ENCODE results near the gene CDK14.
A peak's percentile ranks its signal among the peaks of the same experiment; 100 is the strongest.

Gene CDK14

DNA sequence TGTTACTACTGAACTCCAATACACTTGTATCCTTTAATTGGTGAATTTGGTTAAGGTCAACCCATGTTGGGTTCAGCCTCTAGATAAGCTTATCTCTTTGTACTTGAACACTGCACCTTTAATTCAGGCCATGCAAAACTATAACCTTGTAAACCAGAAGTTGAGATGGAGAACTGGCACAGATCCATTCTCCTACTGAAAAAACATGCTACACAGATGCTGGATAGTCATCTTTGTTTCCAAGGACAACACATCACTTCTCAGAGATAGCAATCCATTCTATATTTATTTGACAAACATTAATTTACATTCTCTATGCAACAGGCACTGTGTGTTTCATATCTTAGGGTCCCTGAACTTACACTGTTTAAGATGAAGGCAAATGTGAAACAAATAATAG, 2.9 kb upstream of the CDK14 start:
- Histone ChIP-seq H3K4me2 (no peak overlapping the region), H3K4me3 (no peak overlapping the region), H3K9ac (no peak overlapping the region), H3K9me3 (replicated peaks in 1 of 11) (peaks cover 0 to 7% (median 0%) of the 10 kb centered on the region in 11 experiments; a peak in 2 of 22 replicates), H3K4me1 (peaks cover 21 to 28% (median 25%) of the 10 kb centered on the region in 10 experiments), H3K36me3 (peaks cover 0 to 5% (median 0%) of the 10 kb centered on the region in 11 experiments; a peak in 1 of 22 replicates), H4K20me1 (no peaks in the 10 kb centered on the region), H3K27me3 (no peaks in the 10 kb centered on the region), H3K27ac (no peak overlapping the region)
- TF ChIP-seq Cebpa-rat (IDR thresholded peaks at IDR 0.05), result no peak

GRCh38 chr7:90594751-90595317, 1.3 kb upstream of the CDK14 start:
- peak overlapping the region in 10 of 11 experiments; percentile 91 to 96 (median 93); a peak in 20 of 22 replicates for H3K9ac ChIP-seq
- TF ChIP-seq Cebpa-rat (IDR thresholded peaks at IDR 0.05), result no peak
- peak overlapping the region; percentile 76 to 94 (median 90) for H3K4me2 ChIP-seq
- H4K20me1 ChIP-seq, result no peaks in the 10 kb centered on the region
- H3K27me3 ChIP-seq, result no peaks in the 10 kb centered on the region
- peak overlapping the region; percentile 72 to 99 (median 88); a peak in 19 of 20 replicates for H3K4me3 ChIP-seq
- H3K9me3 ChIP-seq (replicated peaks in 1 of 11), result no peaks in the 10 kb centered on the region
- H3K36me3 ChIP-seq, result peaks cover 0 to 3% (median 0%) of the 10 kb centered on the region in 11 experiments; a peak in 1 of 22 replicates
- peaks cover 28 to 40% (median 34%) of the 10 kb centered on the region in 10 experiments for H3K4me1 ChIP-seq
- H3K27ac ChIP-seq, result peak overlapping the region in 10 of 11 experiments; percentile 58 to 97 (median 91); a peak in 18 of 22 replicates

- H3K9ac ChIP-seq, result peak overlapping the region; percentile 35 to 96 (median 92); a peak in 21 of 22 replicates
- no peaks in the 10 kb centered on the region for H3K9me3 ChIP-seq (replicated peaks in 1 of 11)
- H3K4me1 ChIP-seq, result peaks cover 29 to 45% (median 37%) of the 10 kb centered on the region in 10 experiments
- H3K4me2 ChIP-seq, result peak overlapping the region; percentile 76 to 94 (median 90)
- H3K27me3 ChIP-seq, result no peaks in the 10 kb centered on the region
- H4K20me1 ChIP-seq, result no peaks in the 10 kb centered on the region
- H3K36me3 ChIP-seq, result no peaks in the 10 kb centered on the region
- no peak for TF ChIP-seq Cebpa-rat (IDR thresholded peaks at IDR 0.05)
- H3K4me3 ChIP-seq, result peak overlapping the region; percentile 72 to 99 (median 88)
- peak overlapping the region in 10 of 11 experiments; percentile 58 to 97 (median 91); a peak in 20 of 22 replicates for H3K27ac ChIP-seq
These were observed 750 bp upstream of the CDK14 start for GRCh38 chr7:90595342-90595800.

GRCh38 chr7:90596671-90597562, 796 bp downstream of the CDK14 start:
- Histone ChIP-seq H3K4me2 (peak overlapping the region; percentile 76 to 97 (median 90)), H3K9ac (peak overlapping the region; percentile 89 to 96 (median 92)), H3K27me3 (no peaks in the 10 kb centered on the region), H3K27ac (peak overlapping the region; percentile 76 to 97 (median 91)), H4K20me1 (peaks cover 0 to 1% (median 0%) of the 10 kb centered on the region in 11 experiments; a peak in 1 of 22 replicates), H3K9me3 (replicated peaks in 1 of 11) (peaks cover 0 to 7% (median 0%) of the 10 kb centered on the region in 11 experiments; a peak in 2 of 22 replicates), H3K4me1 (peaks cover 29 to 54% (median 41%) of the 10 kb centered on the region in 10 experiments), H3K36me3 (peaks cover 0 to 7% (median 0%) of the 10 kb centered on the region in 11 experiments; a peak in 2 of 22 replicates), H3K4me3 (peak overlapping the region; percentile 72 to 99 (median 88))
- no peak for TF ChIP-seq Cebpa-rat (IDR thresholded peaks at IDR 0.05)

- Histone ChIP-seq H4K20me1 (peaks cover 0 to 4% (median 0%) of the 10 kb centered on the region in 11 experiments; a peak in 1 of 22 replicates), H3K4me1 (peaks cover 29 to 55% (median 41%) of the 10 kb centered on the region in 10 experiments), H3K4me2 (peak overlapping the region; percentile 76 to 97 (median 90)), H3K4me3 (peak overlapping the region; percentile 72 to 99 (median 88)), H3K9me3 (replicated peaks in 1 of 11) (peaks cover 0 to 7% (median 0%) of the 10 kb centered on the region in 11 experiments; a peak in 2 of 22 replicates), H3K27me3 (no peaks in the 10 kb centered on the region), H3K27ac (peak overlapping the region; percentile 76 to 97 (median 91); a peak in 20 of 22 replicates), H3K9ac (peak overlapping the region; percentile 89 to 96 (median 92); a peak in 21 of 22 replicates), H3K36me3 (peaks cover 0 to 8% (median 0%) of the 10 kb centered on the region in 11 experiments; a peak in 2 of 22 replicates)
- no peak for TF ChIP-seq Cebpa-rat (IDR thresholded peaks at IDR 0.05)
These were observed 1.6 kb downstream of the CDK14 start for GRCh38 chr7:90597563-90598253.

DNA sequence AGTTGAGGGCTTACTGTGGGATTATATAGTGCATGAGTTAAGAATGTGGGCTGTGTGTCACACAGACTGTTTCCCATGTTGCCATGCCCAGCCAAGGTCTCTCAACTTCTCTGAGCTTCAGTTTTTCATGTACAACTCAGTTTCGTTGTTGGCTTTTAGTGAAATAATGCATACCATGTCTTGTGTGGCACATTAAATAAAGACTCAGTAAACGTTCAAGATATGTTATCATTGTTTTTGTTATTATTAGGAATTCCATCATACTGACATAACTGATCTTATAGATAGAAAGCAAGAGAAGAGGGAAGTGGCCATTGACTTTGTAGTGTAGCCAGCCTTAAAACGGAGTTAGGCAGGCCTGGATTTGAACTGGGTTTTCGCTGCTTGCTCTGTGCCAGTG, 2.9 kb downstream of the CDK14 start:
- Histone ChIP-seq H3K9me3 (replicated peaks in 1 of 11) (peaks cover 0 to 7% (median 0%) of the 10 kb centered on the region in 11 experiments; a peak in 2 of 22 replicates), H4K20me1 (peaks cover 0 to 4% (median 0%) of the 10 kb centered on the region in 11 experiments; a peak in 2 of 22 replicates), H3K4me1 (peaks cover 35 to 55% (median 48%) of the 10 kb centered on the region in 10 experiments), H3K36me3 (peaks cover 0 to 8% (median 0%) of the 10 kb centered on the region in 11 experiments; a peak in 2 of 22 replicates), H3K9ac (no peak overlapping the region), H3K4me2 (peak overlapping the region in 7 of 11 experiments; percentile 24 to 80 (median 58); a peak in 9 of 22 replicates), H3K27ac (no peak overlapping the region), H3K27me3 (no peaks in the 10 kb centered on the region), H3K4me3 (no peak overlapping the region)
- TF ChIP-seq Cebpa-rat (IDR thresholded peaks at IDR 0.05), result no peak

GRCh38 chr7:90599892-90600555, 3.9 kb downstream of the CDK14 start:
- H3K4me1 ChIP-seq, result peaks cover 31 to 55% (median 45%) of the 10 kb centered on the region in 10 experiments
- peaks cover 0 to 12% (median 0%) of the 10 kb centered on the region in 11 experiments; a peak in 5 of 22 replicates for H4K20me1 ChIP-seq
- H3K4me3 ChIP-seq, result no peak overlapping the region
- peak overlapping the region in 2 of 11 experiments; percentile 34 to 40; a peak in 4 of 22 replicates for H3K27ac ChIP-seq
- no peak overlapping the region; a peak in 1 of 22 replicates for H3K9ac ChIP-seq
- no peak for TF ChIP-seq Cebpa-rat (IDR thresholded peaks at IDR 0.05)
- H3K4me2 ChIP-seq, result peak overlapping the region in 5 of 11 experiments; percentile 34 to 63 (median 54); a peak in 8 of 22 replicates
- peaks cover 0 to 7% (median 0%) of the 10 kb centered on the region in 11 experiments; a peak in 2 of 22 replicates for H3K9me3 ChIP-seq (replicated peaks in 1 of 11)
- no peaks in the 10 kb centered on the region for H3K27me3 ChIP-seq
- H3K36me3 ChIP-seq, result peaks cover 0 to 10% (median 0%) of the 10 kb centered on the region in 11 experiments; a peak in 5 of 22 replicates

All from BLaER1 treated with 17β-estradiol and CSF1 and Interleukin-3, amounts not matched to agents 10 nM and 100 nM (cell line).